NCI-H2107 (cell line): ENCODE results near the gene ARG2.
A peak's percentile ranks its signal among the peaks of the same experiment; 100 is the strongest.
"Not testable (repeated sequence)": the region's sequence is repeated elsewhere in the genome, so short reads cannot be mapped to it uniquely, and the experiment has no call there.

ENCODE experiments used
- DNase-seq: peaks from one replicate; lab custom pipeline; 2025; lab: John Stamatoyannopoulos, UW

The ARG2 gene

GRCh38 chr14:67586369-67586768, 33.4 kb upstream of the ARG2 start:
- DNase-seq = no peak

DNA sequence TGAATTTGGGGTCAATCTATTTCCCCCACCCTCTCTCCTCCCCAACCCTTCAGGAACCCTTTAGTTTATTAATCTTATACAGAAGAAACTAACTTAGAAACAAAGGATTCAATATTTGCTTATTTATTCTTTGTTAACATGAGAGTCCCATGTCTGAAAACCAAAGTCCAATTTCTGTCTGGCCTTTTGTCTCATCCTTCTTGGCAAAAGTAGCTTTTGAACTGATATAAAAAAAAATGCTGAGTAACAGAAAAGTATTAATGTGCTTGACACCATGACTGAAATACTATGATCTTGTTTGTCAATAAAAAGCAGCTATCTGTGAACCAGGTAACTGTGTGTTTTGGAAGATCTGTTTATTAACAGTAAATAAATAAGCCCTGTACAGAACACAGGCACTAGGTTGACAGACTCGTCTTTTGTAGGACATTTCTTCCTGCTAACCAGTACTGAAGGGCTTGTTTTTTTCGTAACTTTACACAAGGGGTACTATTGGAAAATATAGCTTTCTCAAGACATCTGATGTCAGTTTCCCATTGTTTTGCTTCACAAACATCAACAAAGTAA, 30.4 kb upstream of the ARG2 start:
- DNase-seq = no peak

DNA sequence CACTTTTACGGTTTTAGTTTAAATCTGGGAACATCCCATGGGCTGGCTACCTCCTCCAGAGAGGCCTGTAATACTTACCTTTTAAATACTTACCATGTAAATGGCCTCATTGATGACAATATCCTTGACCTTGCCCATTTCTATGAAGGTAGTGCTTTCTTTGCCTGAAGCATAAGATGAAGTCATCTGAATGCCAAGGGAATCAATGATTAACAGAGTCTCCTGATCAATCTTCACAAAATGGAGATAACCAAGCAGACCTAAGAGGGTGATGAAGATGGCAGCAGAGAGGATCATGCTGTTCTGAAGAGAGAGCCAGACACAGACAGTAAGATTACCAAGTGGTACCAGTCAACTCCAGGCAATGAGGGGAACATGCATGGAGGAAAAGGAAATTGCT, 26.1 kb upstream of the ARG2 start:
- DNase-seq = not testable (repeated sequence)

GRCh38 chr14:67595392-67595791, 24.3 kb upstream of the ARG2 start:
- no peak for DNase-seq

DNA sequence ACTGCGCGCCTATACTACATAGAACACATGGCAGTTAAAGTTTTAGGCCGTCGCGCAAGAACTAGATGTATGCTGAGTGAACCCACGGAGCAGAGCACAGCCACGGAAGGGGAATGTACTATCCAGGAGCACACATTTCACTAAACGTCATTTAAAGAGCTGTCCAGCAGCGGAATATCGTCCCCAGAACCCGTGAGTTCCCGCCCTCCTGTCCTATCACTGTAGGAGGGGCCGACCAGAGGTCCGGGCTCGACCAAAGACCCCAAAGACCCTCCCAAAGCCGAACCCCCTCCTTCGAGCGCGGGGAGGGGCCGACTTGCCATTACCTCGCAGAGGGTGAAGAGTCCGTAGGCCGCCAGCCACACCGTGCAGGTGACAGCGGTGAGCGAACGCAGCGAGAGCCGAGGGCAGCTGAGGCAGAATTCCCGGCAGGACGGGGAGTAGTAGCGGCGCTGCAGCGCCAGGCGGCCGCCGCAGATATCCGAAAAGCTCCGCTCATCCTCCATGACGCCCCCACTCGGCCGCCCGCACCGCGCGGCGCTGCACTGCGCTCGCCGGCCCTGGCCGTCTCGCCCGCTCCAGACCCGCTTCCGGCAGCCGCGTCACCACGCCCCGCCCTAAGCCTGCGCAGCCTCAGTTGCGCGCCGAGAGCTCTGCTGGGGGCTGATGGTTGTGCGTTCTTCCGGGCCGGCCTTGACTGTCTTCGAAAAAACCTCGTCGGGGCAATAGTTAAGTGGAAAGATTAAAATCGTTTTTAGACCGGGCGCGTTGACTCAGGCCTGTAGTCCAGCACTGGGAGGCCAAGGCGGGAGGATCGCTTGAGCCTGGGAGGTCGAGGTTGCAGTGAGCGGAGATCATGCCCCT, 19.8 kb upstream of the ARG2 start, which contains the start of gene PIGH:
Gene PIGH, minus strand, starts transcription at position 571 of the 864 bp plus-strand sequence. Its CDS starts 65 bp downstream, at position 506.
- DNase-seq = peak; percentile 92

DNA sequence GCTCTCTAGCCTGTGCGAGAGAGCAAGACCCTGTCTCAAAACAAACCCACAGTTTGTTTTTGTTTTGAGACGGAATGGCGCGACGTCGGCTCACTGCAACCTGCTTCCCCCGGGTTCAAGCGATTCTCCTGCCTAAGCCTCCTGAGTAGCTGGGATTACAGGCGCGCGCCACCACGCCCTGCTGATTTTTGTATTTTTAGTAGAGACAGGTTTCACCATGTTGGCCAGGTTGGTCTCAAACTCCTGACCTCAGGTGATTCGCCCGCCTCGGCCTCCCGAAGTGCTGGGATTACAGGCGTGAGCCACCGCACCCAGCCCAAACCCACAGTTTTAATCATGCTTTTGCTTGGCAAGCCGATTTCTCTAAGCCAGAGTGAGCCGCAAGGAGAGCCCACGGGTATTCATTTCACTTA, 19.2 kb upstream of the ARG2 start:
- DNase-seq = not testable (repeated sequence)

DNA sequence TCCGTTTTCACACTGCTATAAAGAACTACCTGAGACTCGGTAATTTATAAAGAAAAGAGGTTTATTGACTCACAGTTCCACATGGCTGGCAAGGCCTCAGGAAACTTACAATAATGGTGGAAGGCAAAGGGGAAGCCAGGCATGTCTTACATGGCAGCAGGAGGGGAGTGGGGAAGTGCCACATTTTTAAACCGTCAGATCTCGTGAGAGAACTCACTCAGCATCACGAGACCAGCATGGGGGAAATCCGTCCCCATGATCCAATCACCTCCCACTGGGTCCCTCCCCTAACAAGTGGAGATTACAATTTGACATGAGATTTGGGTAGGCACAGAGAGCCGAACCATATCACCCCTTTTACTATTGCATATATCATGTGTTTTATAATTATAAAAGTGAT, 17.6 kb upstream of the ARG2 start:
- no peak for DNase-seq

- DNase-seq = no peak
Measured at GRCh38 chr14:67602995-67603545, 16.6 kb upstream of the ARG2 start.

DNA sequence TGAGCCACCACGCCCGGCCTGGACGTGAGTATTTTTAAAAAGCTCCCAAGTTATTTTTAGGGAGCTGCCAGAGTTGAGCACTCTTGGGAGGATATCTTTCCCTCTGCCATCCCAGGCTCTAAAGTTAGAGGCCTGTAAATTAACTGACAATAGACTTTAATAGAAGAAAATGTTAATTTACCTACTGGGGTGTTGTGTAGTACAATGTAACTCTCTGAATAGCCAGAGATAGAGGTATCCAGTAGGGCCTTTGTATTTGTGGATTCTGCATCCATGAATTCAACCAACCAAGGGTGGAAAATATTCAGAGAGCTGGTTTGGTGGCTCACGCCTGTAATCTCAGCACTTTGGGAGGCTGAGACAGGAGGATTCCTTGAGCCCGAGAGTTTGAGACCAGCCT, 12.1 kb upstream of the ARG2 start:
- no peak for DNase-seq

GRCh38 chr14:67609642-67610310, 9.9 kb upstream of the ARG2 start:
- no peak for DNase-seq

- DNase-seq = no peak
Measured at GRCh38 chr14:67610491-67610890, 9.2 kb upstream of the ARG2 start.

DNA sequence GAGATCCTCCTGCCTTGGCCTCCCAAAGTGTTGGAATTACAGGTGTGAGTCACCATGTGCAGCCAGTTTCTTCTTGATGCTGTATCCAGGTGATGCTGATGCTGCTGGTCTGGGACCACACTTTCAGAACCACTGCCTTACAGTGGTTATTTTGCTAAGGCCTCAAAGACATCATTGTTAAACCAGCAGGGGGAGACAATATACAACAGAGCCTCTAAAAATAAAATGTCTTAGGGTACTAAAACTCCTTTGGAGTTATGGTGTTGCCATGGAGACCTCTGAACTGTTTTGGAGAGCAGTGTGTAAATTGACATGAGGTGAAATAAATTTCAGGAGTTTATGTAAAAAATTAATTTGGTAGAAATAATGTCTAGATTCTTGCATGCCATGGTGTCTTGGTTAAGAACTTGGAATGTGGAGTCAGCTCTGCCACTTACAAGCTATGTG, 1.1 kb upstream of the ARG2 start:
- DNase-seq = peak; percentile 56

GRCh38 chr14:67620217-67620785, 581 bp downstream of the ARG2 start:
- peak; percentile 80 for DNase-seq

GRCh38 chr14:67622675-67623074, 3.0 kb downstream of the ARG2 start:
- peak; percentile 67 for DNase-seq

- peak; percentile 84 for DNase-seq
Measured at GRCh38 chr14:67623114-67623513, 3.4 kb downstream of the ARG2 start.

DNA sequence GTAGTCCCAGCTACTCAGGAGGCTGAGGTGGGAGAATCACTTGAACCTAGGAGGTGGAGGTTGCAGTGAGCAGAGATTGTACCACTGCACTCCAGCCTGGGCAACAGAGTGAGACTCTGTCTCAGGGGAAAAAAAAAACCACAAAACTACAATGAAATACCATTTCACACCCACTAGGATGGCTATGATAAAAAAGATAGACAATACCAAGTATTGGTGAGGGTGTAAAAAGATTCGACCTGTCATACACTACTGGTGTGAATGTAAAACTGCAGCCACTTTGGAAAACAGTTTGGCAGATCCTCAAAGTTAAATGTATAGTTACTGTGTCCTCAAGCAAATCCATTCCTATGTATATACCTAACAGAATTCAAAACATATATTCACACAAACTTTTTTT, 6.4 kb downstream of the ARG2 start:
- DNase-seq = not testable (repeated sequence)

GRCh38 chr14:67627519-67627918, 7.8 kb downstream of the ARG2 start:
- no peak for DNase-seq

GRCh38 chr14:67630186-67630585, 10.5 kb downstream of the ARG2 start:
- no peak for DNase-seq

DNA sequence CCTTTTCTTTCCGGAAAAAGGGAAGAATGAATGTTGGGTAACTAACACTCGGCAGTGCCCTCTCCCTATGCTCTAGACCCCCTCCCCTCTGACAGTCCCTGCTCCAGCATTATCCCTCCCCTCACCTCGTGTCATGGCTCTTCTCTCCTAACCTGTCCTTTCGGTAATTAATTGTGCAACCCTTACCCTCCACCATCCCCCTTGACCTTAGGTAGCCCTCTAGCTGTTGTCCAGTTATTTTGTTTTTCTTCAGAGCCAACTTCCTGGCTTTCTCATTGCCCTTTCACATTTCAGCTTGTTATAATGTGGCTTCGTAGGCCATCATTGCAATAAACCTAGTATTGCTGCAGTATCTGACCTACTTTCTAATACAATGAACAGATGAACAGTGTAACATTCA, 11.2 kb downstream of the ARG2 start:
- no peak for DNase-seq

GRCh38 chr14:67633451-67634147, 13.9 kb downstream of the ARG2 start:
- DNase-seq = no peak

- DNase-seq = peak; percentile 68
Measured at GRCh38 chr14:67636361-67636919, 16.7 kb downstream of the ARG2 start.
